Stimulated activated CD8-positive, alpha-beta memory T cell treated with anti-CD3 and anti-CD28 coated beads, Interleukin-2, amount 100 ng/mL, for 1 hour (primary cell): ENCODE results near the gene NKIRAS1.

Experiments used
- DNase-seq, 2 donors: peaks; one replicate each; pipeline ENCODE4 v3.0.0-alpha.2; 2020; ENCODE audit warnings: low read depth in 2 of 2

Gene NKIRAS1

DNA sequence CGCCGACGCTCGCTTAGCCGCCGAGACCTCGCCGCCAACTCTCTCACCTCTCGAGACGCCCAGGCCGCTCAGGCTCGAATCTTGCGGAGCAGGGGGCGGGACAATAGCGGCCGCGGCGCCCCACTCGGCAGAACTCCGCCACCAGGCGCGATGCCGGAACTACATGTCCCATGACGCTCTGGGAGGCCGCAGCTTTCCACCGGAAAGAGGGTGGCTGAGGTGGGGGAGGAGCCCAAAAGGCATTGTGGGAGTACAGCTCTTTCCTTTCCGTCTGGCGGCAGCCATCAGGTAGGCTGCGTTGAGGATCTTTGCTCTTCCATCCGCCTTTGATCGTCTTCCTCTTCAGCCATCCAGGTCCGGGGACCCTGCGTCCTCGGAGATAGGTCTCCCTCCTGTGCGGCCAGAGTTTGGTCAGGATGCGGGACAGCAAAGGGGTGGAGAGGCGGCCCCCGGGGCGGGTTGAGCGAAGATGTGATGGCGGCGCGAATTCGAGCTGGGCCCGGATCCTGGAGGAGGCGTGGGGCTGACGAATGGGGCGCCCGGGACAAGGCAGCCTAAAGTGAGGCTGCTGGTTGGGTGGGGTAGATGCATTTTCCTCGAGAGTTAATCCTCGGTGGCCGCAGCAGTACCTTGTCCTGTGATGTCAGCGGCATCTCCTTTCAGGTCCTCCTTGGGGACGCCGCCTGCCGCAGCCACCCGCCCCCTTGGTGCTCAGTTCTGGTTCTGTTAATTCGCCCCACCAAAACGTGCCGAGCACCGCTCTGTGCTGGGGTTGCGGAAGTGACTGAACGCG, at the start of gene NKIRAS1, which contains the start of gene RPL15:
NKIRAS1 (minus strand) TSS at position 105 of the 793 bp plus-strand sequence. CDS start 6,086 bp downstream, outside the sequence.
RPL15 (plus strand) TSS at position 247 of the 793 bp plus-strand sequence. CDS start 728 bp downstream, outside the sequence.
- DNase-seq: peak; percentile 92 to 94

DNA sequence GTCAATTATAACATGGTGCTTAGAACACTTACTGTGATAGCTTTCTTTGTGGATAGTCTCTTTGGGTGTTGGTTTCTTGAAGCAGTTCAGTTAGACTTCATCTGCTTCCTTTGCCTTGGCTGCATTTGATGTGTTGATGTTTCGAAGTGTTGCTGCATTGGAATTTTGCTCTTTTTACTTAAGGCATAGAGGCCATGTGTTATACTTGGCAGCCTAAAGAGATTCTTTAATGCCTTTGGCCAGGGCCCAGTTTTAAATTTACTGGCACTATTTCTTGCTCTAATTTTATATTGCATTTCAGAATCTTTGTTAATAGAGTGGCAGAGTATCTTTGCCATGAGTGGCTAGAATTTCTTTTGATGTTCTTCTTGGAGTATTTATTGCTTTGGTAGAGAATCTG, 49.5 kb upstream of the NKIRAS1 start:
- DNase-seq: no peak

DNA sequence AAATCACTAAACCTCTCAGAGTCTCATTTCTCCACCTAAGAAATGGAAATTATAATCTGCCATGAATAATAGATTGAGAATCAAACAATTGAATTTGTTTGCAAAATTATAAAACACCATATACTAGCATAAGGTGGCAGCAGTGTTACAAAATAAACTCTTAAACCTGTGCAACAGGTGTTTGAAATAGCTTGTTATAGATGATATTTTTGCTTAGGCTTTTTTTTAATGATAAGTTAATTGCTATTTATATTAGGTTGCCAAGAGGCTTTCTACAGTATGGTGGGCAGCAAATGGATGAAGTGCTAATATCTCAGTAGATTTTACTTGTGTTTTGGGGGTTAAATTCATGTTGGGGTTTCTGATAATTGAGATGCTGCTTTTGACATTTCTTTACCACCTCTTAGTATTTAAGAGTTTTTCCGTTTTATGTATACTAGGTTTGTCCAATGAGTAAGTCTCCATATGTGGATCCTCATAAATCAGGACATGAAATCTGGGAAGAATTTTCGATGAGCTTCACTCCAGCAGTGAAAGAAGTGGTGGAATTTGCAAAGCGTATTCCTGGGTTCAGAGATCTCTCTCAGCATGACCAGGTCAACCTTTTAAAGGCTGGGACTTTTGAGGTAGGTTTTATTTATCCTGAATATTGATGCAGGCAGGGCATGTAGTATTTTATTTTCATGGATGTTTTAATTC, 47.9 kb upstream of the NKIRAS1 start:
- no peak for DNase-seq

DNA sequence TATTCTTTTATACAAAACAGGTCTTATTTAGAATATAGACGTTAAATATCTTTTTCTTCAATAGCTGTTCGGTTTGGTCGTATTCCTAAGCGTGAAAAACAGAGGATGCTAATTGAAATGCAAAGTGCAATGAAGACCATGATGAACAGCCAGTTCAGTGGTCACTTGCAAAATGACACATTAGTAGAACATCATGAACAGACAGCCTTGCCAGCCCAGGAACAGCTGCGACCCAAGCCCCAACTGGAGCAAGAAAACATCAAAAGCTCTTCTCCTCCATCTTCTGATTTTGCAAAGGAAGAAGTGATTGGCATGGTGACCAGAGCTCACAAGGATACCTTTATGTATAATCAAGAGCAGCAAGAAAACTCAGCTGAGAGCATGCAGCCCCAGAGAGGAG, 45.1 kb upstream of the NKIRAS1 start:
- DNase-seq: no peak

DNA sequence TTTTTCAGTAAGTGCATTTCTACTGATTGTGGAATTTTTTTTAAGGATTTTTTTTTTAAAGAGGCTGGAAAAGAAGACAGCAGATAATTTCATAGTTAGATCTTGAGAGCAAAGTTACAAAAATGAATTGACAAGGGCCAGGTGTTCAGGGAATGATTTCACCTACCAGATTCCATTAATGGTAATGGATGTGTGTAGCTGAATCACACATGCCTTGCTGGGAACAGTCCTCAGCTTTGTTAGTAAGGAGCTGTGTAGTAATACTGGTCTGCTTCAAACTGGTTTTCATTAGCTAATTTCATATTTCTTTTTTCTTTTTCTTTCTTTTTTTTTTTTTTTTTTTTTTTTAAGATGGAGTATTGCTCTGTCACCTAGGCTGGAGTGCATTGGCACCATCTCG, 44.3 kb upstream of the NKIRAS1 start:
- DNase-seq: no peak

DNA sequence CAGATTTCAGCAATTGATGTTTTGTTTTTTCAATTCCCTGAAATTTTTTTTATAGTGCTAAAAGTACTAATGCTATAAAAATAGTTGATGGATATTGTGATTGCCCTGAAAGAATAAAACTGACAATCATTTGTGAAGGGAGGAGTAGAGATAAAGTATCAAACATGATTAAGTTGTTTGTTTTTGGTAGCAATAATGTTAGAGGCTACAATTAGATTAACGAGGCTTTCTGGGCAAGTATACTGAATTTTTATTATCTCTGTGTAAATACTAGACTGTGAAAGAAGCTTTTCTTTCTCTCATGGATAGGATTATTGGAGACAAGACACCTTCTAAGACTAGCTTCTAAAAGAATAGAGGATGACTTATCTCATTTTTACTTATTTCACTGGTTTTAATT, 43.9 kb upstream of the NKIRAS1 start:
- no peak for DNase-seq

DNA sequence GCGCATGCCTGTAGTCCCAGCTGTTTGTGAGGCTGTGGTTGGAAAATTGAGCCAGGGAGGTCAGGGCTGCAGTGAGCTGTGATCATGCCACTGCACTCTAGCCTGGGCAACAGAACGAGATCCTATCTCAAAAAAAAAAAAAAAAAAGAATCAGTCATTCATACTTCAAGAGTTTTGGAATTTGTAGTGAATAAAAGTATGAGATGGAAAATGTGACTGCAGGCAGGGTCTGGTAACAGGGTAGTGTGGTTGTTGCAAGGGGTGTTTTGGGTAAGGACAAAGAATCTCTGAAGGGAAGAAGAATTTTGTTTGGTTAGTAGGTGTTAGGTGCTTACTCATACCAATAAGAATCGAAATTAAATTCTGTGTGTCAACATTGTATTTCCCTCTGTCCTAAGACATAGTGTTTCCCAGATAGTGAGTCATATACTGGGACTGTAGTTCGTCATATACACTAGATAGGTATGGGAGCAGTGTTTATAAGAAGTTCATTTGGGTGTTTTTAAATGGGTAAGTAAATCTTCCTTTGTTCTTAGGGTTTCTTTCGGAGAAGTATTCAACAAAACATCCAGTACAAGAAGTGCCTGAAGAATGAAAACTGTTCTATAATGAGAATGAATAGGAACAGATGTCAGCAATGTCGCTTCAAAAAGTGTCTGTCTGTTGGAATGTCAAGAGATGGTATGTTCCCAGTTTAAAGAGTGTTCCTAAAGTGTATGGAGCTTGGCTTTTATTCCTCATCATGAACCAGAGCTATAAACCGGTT, 42.5 kb upstream of the NKIRAS1 start:
- no peak for DNase-seq

DNA sequence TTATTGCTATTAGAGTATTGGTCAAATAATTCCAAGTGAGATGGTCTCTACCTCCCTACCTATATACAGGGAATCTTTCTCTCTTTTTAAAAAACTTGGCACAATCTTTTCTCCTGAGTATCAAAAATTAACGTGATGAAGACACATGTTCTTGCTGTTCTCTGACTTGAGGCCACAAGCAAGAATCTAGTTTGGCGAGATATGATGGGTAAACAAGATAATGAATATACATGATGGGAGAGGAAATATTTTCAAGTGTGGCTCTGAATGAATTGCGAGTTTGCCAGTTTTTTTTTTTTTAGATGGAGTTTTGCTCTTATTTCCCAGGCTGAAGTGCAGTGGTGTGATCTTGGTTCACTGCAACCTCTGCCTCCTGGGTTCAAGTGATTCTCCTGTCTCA, 39.9 kb upstream of the NKIRAS1 start:
- DNase-seq: no peak

DNA sequence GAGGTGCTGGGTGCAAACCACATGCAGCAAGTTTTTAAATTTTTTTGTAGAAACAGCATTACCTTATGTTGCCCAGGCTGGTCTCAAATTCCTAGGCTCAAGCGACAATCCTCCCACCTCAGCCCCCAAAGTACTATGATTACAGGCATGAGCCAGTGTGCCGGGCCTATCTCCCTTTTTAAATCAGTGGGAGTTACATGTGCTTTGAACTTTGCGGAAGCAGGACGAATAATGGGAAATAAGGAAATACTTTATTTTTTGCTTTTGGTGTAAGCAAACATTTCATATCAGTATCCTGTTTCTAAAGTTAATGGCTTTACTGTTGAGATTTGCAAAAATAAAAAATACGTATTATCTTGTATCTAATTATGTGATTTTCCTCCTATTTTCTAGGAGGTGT, 37.4 kb upstream of the NKIRAS1 start:
- DNase-seq: no peak

DNA sequence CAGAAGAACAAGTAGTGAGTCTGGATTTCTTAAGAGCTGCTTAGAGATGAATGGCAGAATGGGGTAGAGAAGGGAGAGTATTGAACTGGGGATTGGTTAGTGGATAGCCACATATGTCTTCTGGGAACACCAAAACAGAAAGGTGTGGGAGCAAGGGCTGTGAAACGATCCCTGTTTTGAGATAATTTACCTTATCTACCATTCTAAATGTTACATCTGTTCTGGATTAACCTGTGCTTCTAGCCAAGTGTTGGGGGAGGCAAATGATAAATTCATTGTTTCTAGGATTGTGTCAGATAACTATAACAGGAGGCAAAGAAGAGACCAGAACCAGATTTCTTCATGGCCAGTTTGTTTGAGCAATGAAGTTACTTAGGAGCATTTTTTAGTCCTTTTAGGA, 36.7 kb upstream of the NKIRAS1 start:
- no peak for DNase-seq

DNA sequence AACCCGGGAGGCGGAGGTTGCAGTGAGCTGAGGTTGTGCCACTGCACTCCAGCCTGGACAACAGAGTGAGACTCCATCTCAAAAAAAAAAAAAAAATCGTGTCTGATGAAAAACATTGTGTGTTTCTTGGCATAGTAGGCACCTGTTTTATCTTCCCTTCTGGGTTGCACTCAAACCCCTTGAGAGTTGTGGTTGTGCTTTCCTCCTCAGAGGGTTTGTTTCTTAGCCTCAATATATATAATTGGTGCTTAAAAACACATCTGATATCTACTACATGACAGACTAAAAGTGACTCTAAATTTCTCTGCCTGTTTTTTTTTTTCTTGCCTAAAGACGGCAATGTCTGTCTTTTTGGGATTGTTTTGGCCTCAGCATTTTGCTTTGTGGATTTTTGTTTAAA, 35.9 kb upstream of the NKIRAS1 start:
- DNase-seq: no peak

DNA sequence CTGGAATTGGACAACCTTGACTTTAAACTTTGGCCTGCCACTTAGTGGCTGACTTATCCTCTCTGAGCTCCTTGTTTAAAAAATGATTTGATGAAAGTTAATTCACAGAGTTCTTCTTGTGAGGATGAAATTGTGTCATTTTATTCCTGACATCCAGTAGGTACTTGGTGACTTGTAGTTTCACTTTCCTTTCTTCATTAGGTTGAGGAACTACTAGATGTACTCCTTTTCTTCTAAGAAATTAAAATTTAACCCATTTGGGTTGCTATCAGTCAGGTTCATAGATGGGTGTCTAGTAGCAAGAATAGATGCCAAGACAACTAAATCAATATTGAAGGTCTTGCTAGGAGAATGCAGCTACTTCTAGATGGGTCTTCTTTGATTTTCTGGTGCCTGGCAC, 33.5 kb upstream of the NKIRAS1 start:
- DNase-seq: no peak

DNA sequence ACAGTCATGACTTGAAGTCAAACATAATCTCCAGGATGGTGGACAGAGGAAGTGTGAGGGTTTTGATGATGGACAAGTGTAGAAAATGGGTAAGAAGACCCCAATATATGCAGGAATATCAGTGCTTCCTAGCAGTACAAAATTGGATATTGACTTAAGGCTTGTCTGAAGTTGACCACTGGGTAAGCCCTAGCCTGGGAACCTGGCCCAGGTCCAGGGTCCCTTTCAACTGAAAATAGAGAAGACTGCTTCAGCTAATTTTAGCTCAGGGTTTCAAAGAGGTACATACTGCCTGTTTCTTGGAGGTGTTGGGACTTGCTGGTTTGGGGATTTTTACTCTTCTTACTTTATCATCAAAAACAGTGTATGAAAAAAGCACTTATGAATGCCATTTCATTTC, 33.0 kb upstream of the NKIRAS1 start:
- no peak for DNase-seq

DNA sequence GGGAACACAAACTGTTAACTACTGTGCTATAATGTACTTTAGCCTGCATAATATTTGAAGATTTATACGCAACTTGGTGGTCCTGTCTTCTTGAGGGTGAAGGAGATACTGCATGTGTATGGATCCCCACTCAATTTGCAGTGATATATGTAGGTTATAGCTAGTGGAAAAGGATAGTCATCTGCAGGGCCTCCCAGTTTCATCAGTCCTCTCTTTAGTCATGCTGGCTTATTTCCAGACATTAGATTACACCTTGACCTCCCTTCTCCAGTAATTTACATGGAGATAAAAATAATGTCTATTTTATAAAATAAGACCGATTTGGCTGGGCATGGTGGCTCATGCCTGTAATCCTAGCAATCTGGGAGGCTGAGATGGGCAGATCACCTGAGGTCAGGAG, 32.0 kb upstream of the NKIRAS1 start:
- DNase-seq: no peak

DNA sequence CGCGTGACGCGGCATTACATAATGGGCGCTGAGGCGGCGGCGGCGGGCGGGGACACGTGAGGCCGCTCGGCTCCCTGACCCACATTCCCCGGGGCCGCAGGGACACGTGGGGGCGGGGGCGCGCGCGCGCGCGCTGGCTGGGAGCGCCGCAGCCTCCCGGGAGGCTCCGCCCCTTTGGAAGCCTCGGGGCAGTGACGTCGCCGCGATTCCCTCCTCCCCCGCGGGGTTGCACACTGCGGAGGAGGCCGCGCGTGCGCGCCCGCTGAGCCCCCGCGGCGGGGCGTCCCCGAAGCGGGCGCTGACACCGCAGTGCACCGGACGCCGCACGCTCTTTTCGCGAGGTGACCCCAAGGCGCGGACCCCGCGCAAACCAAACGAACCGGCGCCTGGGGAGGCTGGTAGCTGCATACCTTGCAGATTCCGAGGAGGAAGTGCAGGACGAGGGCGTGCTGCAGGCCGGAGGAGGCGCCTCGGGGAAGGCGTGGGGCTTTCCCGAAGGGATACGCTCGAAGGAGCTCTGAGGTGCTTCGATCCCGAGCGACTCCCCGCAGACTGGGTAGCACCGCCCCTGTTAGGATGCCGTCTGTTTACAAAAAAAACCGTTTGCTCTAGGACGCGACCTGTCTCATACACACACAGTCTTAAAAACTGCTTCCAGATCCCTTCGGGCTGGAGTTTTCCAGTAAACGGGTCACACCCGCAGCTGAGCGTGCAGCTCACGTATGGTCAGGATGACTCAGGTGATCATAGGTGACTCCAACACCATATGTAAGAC, 29.3 kb upstream of the NKIRAS1 start:
- peak; percentile 95 to 97 for DNase-seq

DNA sequence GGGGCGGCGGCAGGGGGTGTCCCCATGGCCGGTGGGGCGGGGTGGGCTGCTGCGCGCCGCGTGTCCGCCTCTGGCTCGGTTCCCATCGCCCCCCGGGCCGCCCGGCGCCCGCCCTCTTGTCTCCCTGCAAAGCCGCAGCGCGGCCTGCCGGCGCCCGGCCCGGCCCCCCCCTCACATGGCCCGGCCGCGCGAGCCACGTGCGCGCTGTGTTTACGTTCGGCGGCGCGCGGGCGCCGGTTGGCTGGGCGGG, 28.8 kb upstream of the NKIRAS1 start:
- DNase-seq: no peak

DNA sequence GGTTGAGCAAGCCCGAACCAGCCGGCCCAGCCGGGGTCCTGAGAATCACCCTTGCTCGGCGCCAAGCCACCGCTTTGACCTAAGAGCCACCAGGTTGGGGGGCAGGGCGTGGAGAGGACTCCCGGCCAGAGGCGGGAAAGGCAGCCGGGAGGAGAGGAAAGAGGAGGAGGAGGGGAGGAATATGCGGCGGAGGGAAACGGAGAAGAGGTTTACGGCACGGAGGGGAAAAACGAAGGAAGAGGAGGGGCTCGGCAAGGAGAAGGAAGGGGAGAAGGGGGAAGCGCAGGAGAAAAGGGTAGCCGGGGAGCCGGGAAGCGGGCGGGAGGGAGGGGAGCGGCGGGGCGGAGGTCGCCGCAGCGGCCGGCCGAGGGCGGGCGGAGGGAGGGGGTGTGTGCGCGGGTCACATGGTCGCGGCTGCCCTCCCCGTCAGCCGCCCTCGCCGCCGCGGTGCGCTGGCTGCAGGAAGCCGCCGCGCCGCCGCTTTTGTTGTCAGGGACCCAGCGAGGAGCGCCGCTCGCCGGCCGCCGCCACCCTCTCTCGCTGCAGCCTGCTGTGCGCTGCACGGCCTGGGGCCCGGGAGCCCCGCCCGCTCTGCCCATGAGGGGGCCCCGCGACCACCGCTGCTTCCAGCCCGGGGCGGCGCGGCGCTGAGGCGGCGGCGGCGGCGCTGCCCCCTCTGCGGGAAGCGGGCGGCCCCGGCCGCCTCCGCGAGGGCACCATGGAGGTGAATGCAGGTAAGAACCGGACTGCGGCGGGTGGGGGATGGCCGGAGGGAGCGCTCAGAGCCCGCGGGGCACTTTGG, 28.3 kb upstream of the NKIRAS1 start, which contains the start of gene NR1D2:
NR1D2 (plus strand) TSS at position 426 of the 802 bp plus-strand sequence; CDS start at position 719, 293 bp downstream.
- peak; percentile 63 to 66 for DNase-seq

DNA sequence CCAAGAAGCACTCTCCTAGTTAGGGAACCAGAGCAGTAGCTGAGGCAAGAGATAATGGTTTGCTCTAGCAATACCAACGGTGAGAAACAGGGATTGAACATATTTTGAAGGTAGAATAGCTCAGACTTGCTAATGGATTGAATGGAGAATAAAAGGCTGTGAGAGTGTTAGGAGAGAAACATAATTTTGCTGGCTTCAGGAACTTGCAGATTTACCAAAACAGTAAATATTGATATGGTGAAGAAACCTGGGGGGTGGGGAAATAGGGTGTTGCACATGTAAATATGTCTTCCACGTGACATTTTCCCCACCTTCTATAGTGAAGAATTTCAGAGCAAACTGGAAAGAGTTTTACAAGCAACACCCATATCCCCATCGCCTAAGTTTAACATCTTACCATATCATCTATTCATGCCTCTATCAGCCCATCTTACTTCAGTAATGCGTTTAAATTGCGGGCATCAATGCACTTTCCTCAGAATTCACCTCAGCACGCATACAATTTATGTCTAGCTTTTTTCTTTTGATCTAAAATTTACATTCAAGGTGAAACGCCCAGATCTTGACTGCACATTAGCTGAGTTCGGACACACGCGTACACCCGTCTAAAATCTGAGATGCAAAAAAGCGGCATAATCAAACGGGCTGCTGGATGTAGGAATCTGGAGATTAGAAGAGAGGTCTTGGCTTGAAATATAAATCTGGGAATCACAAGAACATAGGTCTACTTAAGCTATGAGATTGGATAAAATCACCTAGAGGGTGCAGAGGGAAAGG, 27.4 kb upstream of the NKIRAS1 start:
- DNase-seq: no peak

DNA sequence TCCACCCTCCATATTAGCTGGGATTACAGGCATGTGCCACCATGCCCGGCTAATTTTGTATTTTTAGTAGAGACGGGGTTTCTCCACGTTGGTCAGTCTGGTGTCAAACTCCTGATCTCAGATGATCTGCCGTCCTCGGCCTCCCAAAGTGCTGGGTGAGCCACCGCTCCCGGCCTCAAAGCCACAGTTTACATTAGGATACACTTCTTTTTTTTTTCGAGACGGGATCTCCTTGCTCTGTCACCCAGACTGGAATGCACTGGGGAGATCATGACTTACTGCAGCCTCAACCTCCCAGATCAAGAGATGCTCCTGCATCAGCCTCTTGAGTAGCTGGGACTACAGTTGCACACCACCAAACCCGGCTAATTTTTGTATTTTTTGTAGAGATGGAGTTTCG, 25.8 kb upstream of the NKIRAS1 start:
- DNase-seq: no peak

DNA sequence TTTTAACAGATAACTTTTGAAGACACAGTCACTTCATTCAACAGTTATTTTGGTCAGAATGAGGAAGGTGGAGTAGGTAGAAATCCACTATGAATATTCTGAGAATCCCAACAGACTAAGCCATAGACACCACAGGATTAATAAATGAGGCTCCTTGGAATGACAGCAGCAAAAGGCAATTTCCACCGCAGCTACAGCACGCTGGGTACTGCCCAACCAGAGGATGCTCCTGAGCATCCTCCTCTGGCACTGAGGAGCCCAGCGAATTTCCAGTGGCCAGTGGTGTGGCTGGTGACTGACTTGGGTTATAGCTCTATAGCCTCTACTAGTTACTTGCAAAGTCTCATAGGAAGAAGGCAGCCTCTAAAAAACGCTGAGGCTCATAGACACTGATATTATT, 24.6 kb upstream of the NKIRAS1 start:
- no peak for DNase-seq
